ENCODE data around the gene TBC1D17. TPM values are rescaled to one million over a fixed set of nuclear protein-coding genes. Genes with fewer than 3 reads are reported as not detected.

TBC1D17 gene
- total and polyA plus RNA-seq, 10 of the 15 experiments (the other 5 are each of a cell fraction or from before 2014, with no cell fraction given): 0.42 to 20.4 (median 11.2) TPM

DNA sequence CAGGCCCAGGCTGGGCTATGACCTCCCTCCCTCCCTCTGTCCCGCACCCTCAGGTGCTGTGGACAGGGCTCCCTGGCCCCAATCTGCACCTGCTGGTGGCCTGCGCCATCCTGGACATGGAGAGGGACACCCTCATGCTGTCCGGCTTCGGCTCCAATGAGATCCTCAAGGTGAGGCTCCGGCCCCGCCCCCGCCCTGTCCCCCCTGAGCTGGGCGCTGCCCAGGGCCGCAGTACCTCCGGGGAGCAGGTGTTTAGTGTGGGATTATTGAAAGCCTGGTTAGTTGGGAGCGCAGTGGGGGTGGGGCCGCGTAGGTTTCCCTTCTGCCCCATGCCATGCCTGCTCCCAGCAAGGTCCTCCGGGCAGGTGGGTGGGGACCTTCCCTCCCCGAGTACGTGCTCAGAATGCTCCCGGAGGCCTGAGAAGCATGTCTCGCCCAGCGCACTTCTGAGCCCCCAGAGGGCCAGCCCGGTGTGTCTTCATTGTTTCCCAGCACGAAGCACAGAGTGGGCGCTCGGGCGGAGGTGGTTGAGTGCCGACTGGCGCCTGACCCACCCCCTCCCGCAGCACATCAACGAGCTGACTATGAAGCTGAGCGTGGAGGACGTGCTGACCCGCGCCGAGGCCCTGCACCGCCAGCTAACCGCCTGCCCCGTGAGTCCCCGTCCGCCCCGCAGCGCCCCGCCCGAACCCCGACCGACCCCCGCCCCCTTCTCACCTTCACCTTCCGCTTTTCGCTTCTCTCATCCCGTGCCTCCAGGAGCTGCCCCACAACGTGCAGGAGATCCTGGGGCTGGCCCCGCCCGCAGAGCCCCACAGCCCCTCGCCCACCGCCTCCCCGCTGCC is 10.4 kb downstream of the TBC1D17 start (continued):
- TF ChIP-seq, protein P1, sequence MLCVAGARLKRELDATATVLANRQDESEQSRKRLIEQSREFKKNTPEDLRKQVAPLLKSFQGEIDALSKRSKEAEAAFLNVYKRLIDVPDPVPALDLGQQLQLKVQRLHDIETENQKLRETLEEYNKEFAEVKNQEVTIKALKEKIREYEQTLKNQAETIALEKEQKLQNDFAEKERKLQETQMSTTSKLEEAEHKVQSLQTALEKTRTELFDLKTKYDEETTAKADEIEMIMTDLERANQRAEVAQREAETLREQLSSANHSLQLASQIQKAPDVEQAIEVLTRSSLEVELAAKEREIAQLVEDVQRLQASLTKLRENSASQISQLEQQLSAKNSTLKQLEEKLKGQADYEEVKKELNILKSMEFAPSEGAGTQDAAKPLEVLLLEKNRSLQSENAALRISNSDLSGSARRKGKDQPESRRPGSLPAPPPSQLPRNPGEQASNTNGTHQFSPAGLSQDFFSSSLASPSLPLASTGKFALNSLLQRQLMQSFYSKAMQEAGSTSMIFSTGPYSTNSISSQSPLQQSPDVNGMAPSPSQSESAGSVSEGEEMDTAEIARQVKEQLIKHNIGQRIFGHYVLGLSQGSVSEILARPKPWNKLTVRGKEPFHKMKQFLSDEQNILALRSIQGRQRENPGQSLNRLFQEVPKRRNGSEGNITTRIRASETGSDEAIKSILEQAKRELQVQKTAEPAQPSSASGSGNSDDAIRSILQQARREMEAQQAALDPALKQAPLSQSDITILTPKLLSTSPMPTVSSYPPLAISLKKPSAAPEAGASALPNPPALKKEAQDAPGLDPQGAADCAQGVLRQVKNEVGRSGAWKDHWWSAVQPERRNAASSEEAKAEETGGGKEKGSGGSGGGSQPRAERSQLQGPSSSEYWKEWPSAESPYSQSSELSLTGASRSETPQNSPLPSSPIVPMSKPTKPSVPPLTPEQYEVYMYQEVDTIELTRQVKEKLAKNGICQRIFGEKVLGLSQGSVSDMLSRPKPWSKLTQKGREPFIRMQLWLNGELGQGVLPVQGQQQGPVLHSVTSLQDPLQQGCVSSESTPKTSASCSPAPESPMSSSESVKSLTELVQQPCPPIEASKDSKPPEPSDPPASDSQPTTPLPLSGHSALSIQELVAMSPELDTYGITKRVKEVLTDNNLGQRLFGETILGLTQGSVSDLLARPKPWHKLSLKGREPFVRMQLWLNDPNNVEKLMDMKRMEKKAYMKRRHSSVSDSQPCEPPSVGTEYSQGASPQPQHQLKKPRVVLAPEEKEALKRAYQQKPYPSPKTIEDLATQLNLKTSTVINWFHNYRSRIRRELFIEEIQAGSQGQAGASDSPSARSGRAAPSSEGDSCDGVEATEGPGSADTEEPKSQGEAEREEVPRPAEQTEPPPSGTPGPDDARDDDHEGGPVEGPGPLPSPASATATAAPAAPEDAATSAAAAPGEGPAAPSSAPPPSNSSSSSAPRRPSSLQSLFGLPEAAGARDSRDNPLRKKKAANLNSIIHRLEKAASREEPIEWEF (IDR thresholded peaks at IDR 0.05; ENCODE audit: insufficient replicate concordance, low read depth, low read length): no peak
- TF ChIP-seq RFX5 (IDR thresholded peaks at IDR 0.05; ENCODE audit: low read depth, low read length): no peak
- TF ChIP-seq, protein P2, sequence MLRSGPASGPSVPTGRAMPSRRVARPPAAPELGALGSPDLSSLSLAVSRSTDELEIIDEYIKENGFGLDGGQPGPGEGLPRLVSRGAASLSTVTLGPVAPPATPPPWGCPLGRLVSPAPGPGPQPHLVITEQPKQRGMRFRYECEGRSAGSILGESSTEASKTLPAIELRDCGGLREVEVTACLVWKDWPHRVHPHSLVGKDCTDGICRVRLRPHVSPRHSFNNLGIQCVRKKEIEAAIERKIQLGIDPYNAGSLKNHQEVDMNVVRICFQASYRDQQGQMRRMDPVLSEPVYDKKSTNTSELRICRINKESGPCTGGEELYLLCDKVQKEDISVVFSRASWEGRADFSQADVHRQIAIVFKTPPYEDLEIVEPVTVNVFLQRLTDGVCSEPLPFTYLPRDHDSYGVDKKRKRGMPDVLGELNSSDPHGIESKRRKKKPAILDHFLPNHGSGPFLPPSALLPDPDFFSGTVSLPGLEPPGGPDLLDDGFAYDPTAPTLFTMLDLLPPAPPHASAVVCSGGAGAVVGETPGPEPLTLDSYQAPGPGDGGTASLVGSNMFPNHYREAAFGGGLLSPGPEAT (IDR thresholded peaks at IDR 0.05; ENCODE audit: low read depth): 0 out of 2 replicates have a peak, but pooled peaks have one; percentile 27
- TF ChIP-seq SREBF1 (IDR thresholded peaks at IDR 0.05; ENCODE audit: low read length): no peak
- TF ChIP-seq, protein P3, sequence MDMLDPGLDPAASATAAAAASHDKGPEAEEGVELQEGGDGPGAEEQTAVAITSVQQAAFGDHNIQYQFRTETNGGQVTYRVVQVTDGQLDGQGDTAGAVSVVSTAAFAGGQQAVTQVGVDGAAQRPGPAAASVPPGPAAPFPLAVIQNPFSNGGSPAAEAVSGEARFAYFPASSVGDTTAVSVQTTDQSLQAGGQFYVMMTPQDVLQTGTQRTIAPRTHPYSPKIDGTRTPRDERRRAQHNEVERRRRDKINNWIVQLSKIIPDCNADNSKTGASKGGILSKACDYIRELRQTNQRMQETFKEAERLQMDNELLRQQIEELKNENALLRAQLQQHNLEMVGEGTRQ (IDR thresholded peaks at IDR 0.05; ENCODE audit: borderline replicate concordance, low read depth, low read length): no peak
- TF ChIP-seq NFXL1 (IDR thresholded peaks at IDR 0.05; ENCODE audit: borderline replicate concordance): no peak
- TF ChIP-seq, protein P4, sequence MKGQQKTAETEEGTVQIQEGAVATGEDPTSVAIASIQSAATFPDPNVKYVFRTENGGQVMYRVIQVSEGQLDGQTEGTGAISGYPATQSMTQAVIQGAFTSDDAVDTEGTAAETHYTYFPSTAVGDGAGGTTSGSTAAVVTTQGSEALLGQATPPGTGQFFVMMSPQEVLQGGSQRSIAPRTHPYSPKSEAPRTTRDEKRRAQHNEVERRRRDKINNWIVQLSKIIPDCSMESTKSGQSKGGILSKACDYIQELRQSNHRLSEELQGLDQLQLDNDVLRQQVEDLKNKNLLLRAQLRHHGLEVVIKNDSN (IDR thresholded peaks at IDR 0.05; ENCODE audit: borderline replicate concordance, extremely low read length, insufficient read depth, low read depth, low read length): no peak
- TF ChIP-seq GATAD2B (conservative IDR thresholded peaks at IDR 0.05; ENCODE audit: low read depth): peak; percentile 69
- peak; percentile 64 for TF ChIP-seq POLR2A (IDR thresholded peaks at IDR 0.05; ENCODE audit: low read depth, low read length)
- TF ChIP-seq, protein P5, sequence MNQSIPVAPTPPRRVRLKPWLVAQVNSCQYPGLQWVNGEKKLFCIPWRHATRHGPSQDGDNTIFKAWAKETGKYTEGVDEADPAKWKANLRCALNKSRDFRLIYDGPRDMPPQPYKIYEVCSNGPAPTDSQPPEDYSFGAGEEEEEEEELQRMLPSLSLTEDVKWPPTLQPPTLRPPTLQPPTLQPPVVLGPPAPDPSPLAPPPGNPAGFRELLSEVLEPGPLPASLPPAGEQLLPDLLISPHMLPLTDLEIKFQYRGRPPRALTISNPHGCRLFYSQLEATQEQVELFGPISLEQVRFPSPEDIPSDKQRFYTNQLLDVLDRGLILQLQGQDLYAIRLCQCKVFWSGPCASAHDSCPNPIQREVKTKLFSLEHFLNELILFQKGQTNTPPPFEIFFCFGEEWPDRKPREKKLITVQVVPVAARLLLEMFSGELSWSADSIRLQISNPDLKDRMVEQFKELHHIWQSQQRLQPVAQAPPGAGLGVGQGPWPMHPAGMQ (IDR thresholded peaks at IDR 0.05; ENCODE audit: borderline replicate concordance): no peak
- TF ChIP-seq, protein P6, sequence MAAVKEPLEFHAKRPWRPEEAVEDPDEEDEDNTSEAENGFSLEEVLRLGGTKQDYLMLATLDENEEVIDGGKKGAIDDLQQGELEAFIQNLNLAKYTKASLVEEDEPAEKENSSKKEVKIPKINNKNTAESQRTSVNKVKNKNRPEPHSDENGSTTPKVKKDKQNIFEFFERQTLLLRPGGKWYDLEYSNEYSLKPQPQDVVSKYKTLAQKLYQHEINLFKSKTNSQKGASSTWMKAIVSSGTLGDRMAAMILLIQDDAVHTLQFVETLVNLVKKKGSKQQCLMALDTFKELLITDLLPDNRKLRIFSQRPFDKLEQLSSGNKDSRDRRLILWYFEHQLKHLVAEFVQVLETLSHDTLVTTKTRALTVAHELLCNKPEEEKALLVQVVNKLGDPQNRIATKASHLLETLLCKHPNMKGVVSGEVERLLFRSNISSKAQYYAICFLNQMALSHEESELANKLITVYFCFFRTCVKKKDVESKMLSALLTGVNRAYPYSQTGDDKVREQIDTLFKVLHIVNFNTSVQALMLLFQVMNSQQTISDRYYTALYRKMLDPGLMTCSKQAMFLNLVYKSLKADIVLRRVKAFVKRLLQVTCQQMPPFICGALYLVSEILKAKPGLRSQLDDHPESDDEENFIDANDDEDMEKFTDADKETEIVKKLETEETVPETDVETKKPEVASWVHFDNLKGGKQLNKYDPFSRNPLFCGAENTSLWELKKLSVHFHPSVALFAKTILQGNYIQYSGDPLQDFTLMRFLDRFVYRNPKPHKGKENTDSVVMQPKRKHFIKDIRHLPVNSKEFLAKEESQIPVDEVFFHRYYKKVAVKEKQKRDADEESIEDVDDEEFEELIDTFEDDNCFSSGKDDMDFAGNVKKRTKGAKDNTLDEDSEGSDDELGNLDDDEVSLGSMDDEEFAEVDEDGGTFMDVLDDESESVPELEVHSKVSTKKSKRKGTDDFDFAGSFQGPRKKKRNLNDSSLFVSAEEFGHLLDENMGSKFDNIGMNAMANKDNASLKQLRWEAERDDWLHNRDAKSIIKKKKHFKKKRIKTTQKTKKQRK (IDR thresholded peaks at IDR 0.05; ENCODE audit: low read depth, low read length): no peak
- TF ChIP-seq ATF7 (IDR thresholded peaks at IDR 0.05; ENCODE audit: low read depth): peak; percentile 38
